ENCODE data around the gene C1QTNF5.

GRCh38 chr11:119341222-119342022 lies 739 bp upstream of the C1QTNF5 start:
- no peak for TF ChIP-seq CTCF (tag by site-specific recombination; IDR thresholded peaks at IDR 0.05)
- TF ChIP-seq ZNF23 (tag by site-specific recombination; IDR thresholded peaks at IDR 0.05; ENCODE audit: borderline replicate concordance) = no peak
